Endodermal cell (in vitro differentiated cells): ENCODE results near the gene PRRX2. TPM values are rescaled to one million over a fixed set of nuclear protein-coding genes. Genes with fewer than 3 reads are reported as not detected.
A peak's percentile ranks its signal among the peaks of the same experiment; 100 is the strongest.

Source experiments
- DNase-seq: peaks from one replicate; pipeline ENCODE4 v3.0.0-alpha.2; 2017
- H3K27ac ChIP-seq: 2 replicates; pipeline ENCODE4 v1.5.1; 2013; ENCODE audit warnings: mild to moderate bottlenecking, low read depth, low read length, moderate library complexity
- H3K27me3 ChIP-seq: 2 replicates; pipeline ENCODE4 v1.6.1; 2013; ENCODE audit warnings: mild to moderate bottlenecking, low read length, moderate library complexity; ENCODE audit not compliant: insufficient read depth, control insufficient read depth, poor library complexity, severe bottlenecking
- H3K36me3 ChIP-seq: 2 replicates; pipeline ENCODE4 v1.7.0; 2013; ENCODE audit warnings: mild to moderate bottlenecking, low read length, moderate library complexity; ENCODE audit not compliant: control insufficient read depth, insufficient read depth
- H3K4me1 ChIP-seq: one replicate; pipeline ENCODE4 v1.7.0; 2013; ENCODE audit warnings: low read length; ENCODE audit not compliant: control insufficient read depth, insufficient read depth
- H3K4me3 ChIP-seq: 2 replicates; pipeline ENCODE4 v1.5.1; 2013; ENCODE audit warnings: mild to moderate bottlenecking, low read length, moderate library complexity
- H3K9ac ChIP-seq: 2 replicates; pipeline ENCODE4 v1.6.1; 2013; ENCODE audit warnings: mild to moderate bottlenecking, low read length, moderate library complexity; ENCODE audit not compliant: poor library complexity, severe bottlenecking; ENCODE audit errors: extremely low read depth
- H3K9me3 ChIP-seq: 2 replicates; pipeline ENCODE4 v1.6.1; 2013; ENCODE audit warnings: mild to moderate bottlenecking, low read length, moderate library complexity; ENCODE audit not compliant: control insufficient read depth
- H3K27ac Mint-ChIP-seq: 2 replicates; pipeline ENCODE4 v1.8.0; 2020; ENCODE audit warnings: mixed read lengths
- H3K27me3 Mint-ChIP-seq: 2 replicates; pipeline ENCODE4 v1.8.0; 2021; ENCODE audit warnings: mild to moderate bottlenecking, mixed read lengths; ENCODE audit not compliant: insufficient read depth
- H3K36me3 Mint-ChIP-seq: 2 replicates; pipeline ENCODE4 v1.8.0; 2020; ENCODE audit warnings: low read depth, mixed read lengths
- H3K4me1 Mint-ChIP-seq: 2 replicates; pipeline ENCODE4 v1.8.0; 2020; ENCODE audit warnings: mixed read lengths
- H3K4me3 Mint-ChIP-seq: 2 replicates; pipeline ENCODE4 v1.8.0; 2020; ENCODE audit warnings: mild to moderate bottlenecking, moderate library complexity, mixed read lengths
- H3K9me3 Mint-ChIP-seq: 2 replicates; pipeline ENCODE4 v1.8.0; 2020; ENCODE audit warnings: mild to moderate bottlenecking, mixed read lengths
- WGBS, 2 experiments: methylation state at CpG; one replicate each; pipeline versions ENCODE4 v1.1.5 to v1.1.7; 2013; ENCODE audit warnings: missing lambda C conversion rate in 2 of 2, mixed read lengths in 1 of 2; ENCODE audit not compliant: insufficient coverage in 1 of 2, insufficient read length in 1 of 2; 5-methylcytosine and 5-hydroxymethylcytosine counted together
- total RNA-seq, 2 donors: library from RNA; stranded (reverse); fragmentation: NEBNext Ultra II Directional in 1 of 2; extraction: Animal tissue kit (Norgen Biotek cat#: 25700) in 1 of 2; gene quantifications; 2 replicates in 1 of 2; 3 replicates in 1 of 2; pipeline ENCODE4 v1.2.1, GENCODE V29; 2021
- TF ChIP-seq, protein P1 (sequence below): fragments of 200-600 bp; sonication (generic); conservative IDR thresholded peaks from 2 replicates; pipeline ENCODE4 v1.5.0; 2021; ENCODE audit warnings: antibody characterized with exemption, mild to moderate bottlenecking

The PRRX2 gene
- total RNA-seq, 2 donors from 2014 or later, result 1.0 to 3.8 TPM

DNA sequence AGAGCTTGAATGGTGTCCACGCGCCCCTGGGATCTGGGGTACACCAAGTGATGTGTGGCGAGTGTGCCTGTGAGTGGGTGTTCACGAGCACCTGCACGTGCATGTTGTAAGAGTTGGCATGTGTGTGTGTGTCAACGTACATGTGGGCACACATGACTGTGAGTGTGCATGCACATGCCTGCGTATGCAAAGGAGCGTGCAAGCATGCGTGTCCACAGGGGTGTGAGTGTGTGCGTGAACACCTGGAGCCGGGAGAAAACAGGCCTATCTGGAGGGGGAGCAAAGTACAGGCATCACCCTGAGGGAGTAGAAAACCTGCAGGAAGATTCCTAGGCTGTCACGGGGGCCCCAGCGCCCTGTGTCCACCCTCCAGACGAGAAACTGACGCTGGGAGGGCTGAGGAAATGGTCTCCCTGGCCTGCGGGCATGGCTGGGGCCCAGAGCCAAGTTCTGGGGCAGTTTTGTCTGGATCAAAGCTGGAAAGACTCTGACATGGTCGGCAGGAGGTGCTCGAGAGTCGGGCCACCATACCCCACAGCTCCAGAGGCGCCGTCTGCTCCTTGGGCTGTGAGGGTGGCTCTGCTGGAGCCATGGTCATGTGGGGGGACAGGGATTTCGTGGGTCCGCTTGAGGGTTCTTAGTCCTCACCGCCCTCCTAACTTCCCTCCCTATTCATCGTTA, 55.6 kb downstream of the PRRX2 start:
- no peak overlapping the region for H3K27ac Mint-ChIP-seq
- H3K4me1 Mint-ChIP-seq, result peaks cover 3% of the 10 kb centered on the region
- Histone ChIP-seq H3K4me1 (no peaks in the 10 kb centered on the region), H3K27me3 (no peaks in the 10 kb centered on the region), H3K9ac (no peak overlapping the region), H3K9me3 (no peaks in the 10 kb centered on the region), H3K4me3 (no peak overlapping the region), H3K27ac (no peak overlapping the region), H3K36me3 (no peaks in the 10 kb centered on the region)
- H3K9me3 Mint-ChIP-seq, result no peaks in the 10 kb centered on the region
- no peak overlapping the region for H3K4me3 Mint-ChIP-seq
- TF ChIP-seq, protein P1, sequence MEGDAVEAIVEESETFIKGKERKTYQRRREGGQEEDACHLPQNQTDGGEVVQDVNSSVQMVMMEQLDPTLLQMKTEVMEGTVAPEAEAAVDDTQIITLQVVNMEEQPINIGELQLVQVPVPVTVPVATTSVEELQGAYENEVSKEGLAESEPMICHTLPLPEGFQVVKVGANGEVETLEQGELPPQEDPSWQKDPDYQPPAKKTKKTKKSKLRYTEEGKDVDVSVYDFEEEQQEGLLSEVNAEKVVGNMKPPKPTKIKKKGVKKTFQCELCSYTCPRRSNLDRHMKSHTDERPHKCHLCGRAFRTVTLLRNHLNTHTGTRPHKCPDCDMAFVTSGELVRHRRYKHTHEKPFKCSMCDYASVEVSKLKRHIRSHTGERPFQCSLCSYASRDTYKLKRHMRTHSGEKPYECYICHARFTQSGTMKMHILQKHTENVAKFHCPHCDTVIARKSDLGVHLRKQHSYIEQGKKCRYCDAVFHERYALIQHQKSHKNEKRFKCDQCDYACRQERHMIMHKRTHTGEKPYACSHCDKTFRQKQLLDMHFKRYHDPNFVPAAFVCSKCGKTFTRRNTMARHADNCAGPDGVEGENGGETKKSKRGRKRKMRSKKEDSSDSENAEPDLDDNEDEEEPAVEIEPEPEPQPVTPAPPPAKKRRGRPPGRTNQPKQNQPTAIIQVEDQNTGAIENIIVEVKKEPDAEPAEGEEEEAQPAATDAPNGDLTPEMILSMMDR, result peak; percentile 7
- 91 to 93% methylated on average over 15 to 24 of the region's 25 CpGs for WGBS, 2 experiments
- peaks cover 4% of the 10 kb centered on the region for H3K27me3 Mint-ChIP-seq
- no peak for DNase-seq
- no peaks in the 10 kb centered on the region for H3K36me3 Mint-ChIP-seq

DNA sequence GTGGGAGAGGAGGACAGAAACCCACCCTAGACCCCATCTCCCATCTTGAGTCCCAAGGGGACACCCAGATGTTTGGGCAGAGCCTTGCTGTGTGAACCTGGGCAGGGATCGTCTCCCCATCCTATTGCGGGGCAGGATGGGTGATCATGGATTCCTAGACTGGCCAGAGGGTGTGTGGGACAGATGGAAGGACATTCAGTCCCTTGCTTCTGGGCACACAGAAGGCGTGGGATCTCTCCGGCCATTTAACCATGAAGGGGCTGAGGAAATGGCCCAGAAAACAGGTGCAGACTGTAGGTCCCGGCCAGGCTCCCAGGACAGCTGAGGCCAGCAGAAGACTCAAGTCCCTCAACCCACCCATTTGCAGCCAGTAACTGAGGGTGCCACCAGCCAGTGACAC, 57.5 kb downstream of the PRRX2 start:
- Histone ChIP-seq H3K27me3 (no peaks in the 10 kb centered on the region), H3K9me3 (no peaks in the 10 kb centered on the region), H3K9ac (no peak overlapping the region), H3K27ac (no peak overlapping the region), H3K4me3 (no peak overlapping the region), H3K4me1 (no peaks in the 10 kb centered on the region), H3K36me3 (no peaks in the 10 kb centered on the region)
- Mint-ChIP-seq H3K9me3 (no peaks in the 10 kb centered on the region), H3K4me1 (peaks cover 6% of the 10 kb centered on the region), H3K36me3 (no peaks in the 10 kb centered on the region), H3K27ac (no peak overlapping the region), H3K4me3 (no peak overlapping the region), H3K27me3 (peaks cover 4% of the 10 kb centered on the region)
- 91 to 95% methylated on average over 4 to 5 of the region's 5 CpGs for WGBS, 2 experiments
- TF ChIP-seq, protein P1, result no peak
- DNase-seq, result no peak

DNA sequence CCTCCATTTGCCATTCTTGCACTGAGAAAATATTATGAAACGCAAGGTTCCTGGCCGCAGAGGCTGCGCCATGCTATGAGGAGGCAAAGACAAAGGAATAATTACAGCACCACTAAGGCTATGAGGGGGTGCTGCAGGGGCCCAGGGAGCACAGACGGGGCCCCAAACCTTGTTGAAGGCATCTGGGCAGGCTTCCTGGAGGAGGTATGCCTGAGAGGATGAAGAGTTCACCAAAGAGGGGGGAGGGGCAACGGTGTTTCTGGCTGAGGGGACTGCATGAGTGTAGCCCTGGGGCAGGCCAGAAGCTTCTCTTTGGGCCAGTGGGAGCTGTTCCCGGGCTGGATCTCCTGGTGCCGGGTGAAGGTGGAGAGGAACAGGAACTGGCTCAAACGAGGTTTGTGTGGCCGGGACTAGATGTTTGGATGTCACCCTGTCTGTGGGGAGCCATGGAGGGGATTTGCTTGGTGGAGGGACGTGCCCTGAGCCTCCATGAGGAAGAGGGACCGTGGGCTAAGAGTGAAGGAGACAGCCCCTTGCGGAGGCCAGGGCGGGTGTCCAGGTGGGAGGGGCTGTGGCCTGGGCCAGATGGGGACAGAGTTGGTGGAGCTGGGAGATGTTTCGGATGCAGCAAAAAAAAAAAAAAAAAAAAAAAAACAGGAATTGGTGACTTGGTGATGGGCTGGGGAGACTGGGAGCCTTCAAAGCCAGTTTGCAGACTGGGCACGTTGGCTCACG, 59.2 kb downstream of the PRRX2 start:
- no peaks in the 10 kb centered on the region for H3K9me3 ChIP-seq
- TF ChIP-seq, protein P1, result no peak
- Mint-ChIP-seq H3K27ac (no peak overlapping the region), H3K4me1 (peaks cover 6% of the 10 kb centered on the region), H3K9me3 (no peaks in the 10 kb centered on the region), H3K4me3 (no peak overlapping the region), H3K36me3 (no peaks in the 10 kb centered on the region), H3K27me3 (peaks cover 4% of the 10 kb centered on the region)
- WGBS, 2 experiments, result 90 to 91% methylated on average over 14 to 16 of the region's 16 CpGs
- no peak for DNase-seq
- H3K27me3 ChIP-seq, result no peaks in the 10 kb centered on the region
- H3K9ac ChIP-seq, result no peak overlapping the region
- no peak overlapping the region for H3K4me3 ChIP-seq
- H3K36me3 ChIP-seq, result no peaks in the 10 kb centered on the region
- no peak overlapping the region for H3K27ac ChIP-seq
- H3K4me1 ChIP-seq, result no peaks in the 10 kb centered on the region
